DND-41 (cell line): ENCODE results near the gene MYT1.

ENCODE experiments used
- EZH2 ChIP-seq: IDR thresholded peaks from 3 replicates; pipeline ENCODE4 v1.6.1; 2012; ENCODE audit warnings: borderline replicate concordance, low read depth, mild to moderate bottlenecking, moderate library complexity, low read length, inconsistent platforms; ENCODE audit not compliant: severe bottlenecking
- TF ChIP-seq, protein P1 (sequence below): IDR thresholded peaks from 2 replicates; pipeline ENCODE4 v1.5.1; 2012; ENCODE audit warnings: borderline replicate concordance, low read length, moderate library complexity, mild to moderate bottlenecking; ENCODE audit not compliant: poor library complexity, severe bottlenecking; ENCODE audit errors: extremely low read depth

DNA sequence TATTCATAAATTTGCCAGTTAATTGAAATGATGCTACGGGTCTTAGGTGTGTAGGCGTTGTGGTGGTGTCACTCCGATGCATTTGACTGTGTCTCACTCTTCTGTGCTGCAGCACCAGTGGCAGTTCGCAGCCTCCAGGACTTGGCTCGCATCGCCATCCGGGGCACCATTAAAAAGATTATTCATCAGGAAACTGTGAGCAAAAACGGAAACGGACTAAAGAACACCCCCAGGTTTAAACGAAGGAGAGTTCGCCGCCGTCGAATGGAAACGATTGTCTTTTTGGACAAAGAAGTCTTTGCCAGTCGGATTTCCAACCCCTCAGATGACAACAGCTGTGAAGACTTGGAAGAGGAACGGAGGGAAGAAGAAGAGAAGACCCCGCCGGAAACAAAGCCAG is 108.9 kb downstream of the MYT1 start:
- TF ChIP-seq EZH2: no peak
- TF ChIP-seq, protein P1, sequence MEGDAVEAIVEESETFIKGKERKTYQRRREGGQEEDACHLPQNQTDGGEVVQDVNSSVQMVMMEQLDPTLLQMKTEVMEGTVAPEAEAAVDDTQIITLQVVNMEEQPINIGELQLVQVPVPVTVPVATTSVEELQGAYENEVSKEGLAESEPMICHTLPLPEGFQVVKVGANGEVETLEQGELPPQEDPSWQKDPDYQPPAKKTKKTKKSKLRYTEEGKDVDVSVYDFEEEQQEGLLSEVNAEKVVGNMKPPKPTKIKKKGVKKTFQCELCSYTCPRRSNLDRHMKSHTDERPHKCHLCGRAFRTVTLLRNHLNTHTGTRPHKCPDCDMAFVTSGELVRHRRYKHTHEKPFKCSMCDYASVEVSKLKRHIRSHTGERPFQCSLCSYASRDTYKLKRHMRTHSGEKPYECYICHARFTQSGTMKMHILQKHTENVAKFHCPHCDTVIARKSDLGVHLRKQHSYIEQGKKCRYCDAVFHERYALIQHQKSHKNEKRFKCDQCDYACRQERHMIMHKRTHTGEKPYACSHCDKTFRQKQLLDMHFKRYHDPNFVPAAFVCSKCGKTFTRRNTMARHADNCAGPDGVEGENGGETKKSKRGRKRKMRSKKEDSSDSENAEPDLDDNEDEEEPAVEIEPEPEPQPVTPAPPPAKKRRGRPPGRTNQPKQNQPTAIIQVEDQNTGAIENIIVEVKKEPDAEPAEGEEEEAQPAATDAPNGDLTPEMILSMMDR: no peak
